ENCODE data around the gene GPR149.
"Not testable (repeated sequence)": the region's sequence is repeated elsewhere in the genome, so short reads cannot be mapped to it uniquely, and the experiment has no call there.

Gene GPR149

GRCh38 chr3:154430014-154430413 lies at the start of gene GPR149:
Gene GPR149, minus strand, starts transcription at chr3:154430190. Its CDS starts 575 bp downstream, at chr3:154429615.
- no peak for DNase-seq (ENCODE audit: low read depth, low spot score)

- DNase-seq (ENCODE audit: low read depth, low spot score), result no peak
These were observed 43.8 kb upstream of the GPR149 start for GRCh38 chr3:154473769-154474168.

GRCh38 chr3:154469585-154469984 lies 39.6 kb upstream of the GPR149 start:
- DNase-seq (ENCODE audit: low read depth, low spot score), result no peak

- DNase-seq (ENCODE audit: low read depth, low spot score), result peak; percentile 1
These were observed 34.6 kb upstream of the GPR149 start for GRCh38 chr3:154464440-154465190.

GRCh38 chr3:154458560-154458959 lies 28.6 kb upstream of the GPR149 start:
- no peak for DNase-seq (ENCODE audit: low read depth, low spot score)

- not testable (repeated sequence) for DNase-seq (ENCODE audit: low read depth, low spot score)
These were observed 9.1 kb upstream of the GPR149 start for GRCh38 chr3:154439081-154439480.

GRCh38 chr3:154431043-154431442 lies 1.1 kb upstream of the GPR149 start:
- no peak for DNase-seq (ENCODE audit: low read depth, low spot score)

GRCh38 chr3:154428286-154429206 lies 1.4 kb downstream of the GPR149 start:
- DNase-seq (ENCODE audit: low read depth, low spot score), result peak; percentile 20

GRCh38 chr3:154427685-154428285 lies 2.2 kb downstream of the GPR149 start:
- peak; percentile 1 for DNase-seq (ENCODE audit: low read depth, low spot score)

- DNase-seq (ENCODE audit: low read depth, low spot score), result no peak
These were observed 7.3 kb downstream of the GPR149 start for GRCh38 chr3:154422694-154423093.

GRCh38 chr3:154421083-154421482 lies 8.9 kb downstream of the GPR149 start:
- peak; percentile 41 for DNase-seq (ENCODE audit: low read depth, low spot score)

GRCh38 chr3:154398084-154398967 lies 31.7 kb downstream of the GPR149 start:
- DNase-seq (ENCODE audit: low read depth, low spot score), result no peak

GRCh38 chr3:154389861-154390260 lies 40.1 kb downstream of the GPR149 start:
- DNase-seq (ENCODE audit: low read depth, low spot score), result no peak

GRCh38 chr3:154384479-154384878 lies 45.5 kb downstream of the GPR149 start:
- DNase-seq (ENCODE audit: low read depth, low spot score), result no peak

- DNase-seq (ENCODE audit: low read depth, low spot score), result no peak
These were observed 51.7 kb downstream of the GPR149 start for GRCh38 chr3:154378311-154378710.

GRCh38 chr3:154367221-154367620 lies 62.8 kb downstream of the GPR149 start:
- DNase-seq (ENCODE audit: low read depth, low spot score), result no peak

- no peak for DNase-seq (ENCODE audit: low read depth, low spot score)
These were observed 65.1 kb downstream of the GPR149 start for GRCh38 chr3:154364849-154365248.

- no peak for DNase-seq (ENCODE audit: low read depth, low spot score)
These were observed 68.9 kb downstream of the GPR149 start for GRCh38 chr3:154361099-154361498.

GRCh38 chr3:154356009-154356408 lies 74.0 kb downstream of the GPR149 start:
- no peak for DNase-seq (ENCODE audit: low read depth, low spot score)

- DNase-seq (ENCODE audit: low read depth, low spot score), result no peak
These were observed 80.8 kb downstream of the GPR149 start for GRCh38 chr3:154349223-154349622.

GRCh38 chr3:154345422-154346122 lies 84.4 kb downstream of the GPR149 start:
- no peak for DNase-seq (ENCODE audit: low read depth, low spot score)
